Lung microvascular endothelial cell (primary cell): ENCODE data around the gene VOPP1. TPM values are rescaled to one million over a fixed set of nuclear protein-coding genes. Genes with fewer than 3 reads are reported as not detected.
"Not testable (repeated sequence)": the region's sequence is repeated elsewhere in the genome, so short reads cannot be mapped to it uniquely, and the experiment has no call there.

Experiments used
- DNase-seq, 2 donors: peaks; one replicate each; pipeline versions ENCODE4 v3.0.0 to v3.0.0-alpha.2; 2010; ENCODE audit warnings: low read depth in 2 of 2
- total RNA-seq: library from RNA; depleted of rRNA; stranded (reverse); fragments of >200 nt; gene quantifications from 2 replicates; pipeline ENCODE4 v1.2.1, GENCODE V29; 2014

The VOPP1 gene
- total RNA-seq, 1 donor from 2014 or later: 101 TPM

DNA sequence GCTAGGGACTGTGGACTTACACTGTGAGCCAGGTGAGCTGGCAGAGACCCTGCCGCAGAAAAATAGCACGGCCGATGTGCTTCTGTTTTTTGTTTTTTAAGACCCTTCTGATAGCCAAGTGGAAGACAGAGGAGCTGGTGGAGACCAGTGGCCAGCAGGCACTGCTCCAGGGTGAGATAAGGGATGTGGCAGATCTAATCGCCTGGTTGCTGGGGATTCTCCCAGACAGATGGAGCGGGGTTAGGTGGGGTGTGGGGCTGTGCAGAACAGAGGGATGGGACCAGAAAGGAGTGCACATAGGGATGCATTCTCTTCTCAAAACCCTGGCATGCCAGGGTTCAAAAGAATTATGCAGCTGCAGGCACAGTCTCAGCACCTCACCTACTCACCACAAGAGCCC is 82.2 kb downstream of the VOPP1 start:
- no peak for DNase-seq

DNA sequence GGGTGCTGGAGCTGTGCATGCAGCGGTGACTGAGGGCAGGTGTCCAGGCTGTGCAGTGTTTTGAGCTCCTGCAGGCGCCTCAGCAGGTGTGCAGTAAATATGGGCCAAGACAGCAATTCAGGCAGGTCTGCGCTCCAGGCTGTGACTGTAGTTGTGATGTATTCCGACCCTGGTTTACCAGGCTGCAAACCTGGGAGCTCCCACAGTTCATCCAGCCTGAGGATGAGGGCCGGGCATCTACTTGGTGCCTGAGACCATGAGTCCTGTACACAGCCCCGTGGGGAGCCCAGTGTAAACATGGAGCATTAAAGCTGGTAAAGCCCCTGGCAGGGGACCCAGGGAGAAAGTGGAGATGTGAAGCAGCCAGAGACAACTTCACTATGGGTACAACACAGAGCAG is 82.8 kb downstream of the VOPP1 start:
- no peak for DNase-seq

DNA sequence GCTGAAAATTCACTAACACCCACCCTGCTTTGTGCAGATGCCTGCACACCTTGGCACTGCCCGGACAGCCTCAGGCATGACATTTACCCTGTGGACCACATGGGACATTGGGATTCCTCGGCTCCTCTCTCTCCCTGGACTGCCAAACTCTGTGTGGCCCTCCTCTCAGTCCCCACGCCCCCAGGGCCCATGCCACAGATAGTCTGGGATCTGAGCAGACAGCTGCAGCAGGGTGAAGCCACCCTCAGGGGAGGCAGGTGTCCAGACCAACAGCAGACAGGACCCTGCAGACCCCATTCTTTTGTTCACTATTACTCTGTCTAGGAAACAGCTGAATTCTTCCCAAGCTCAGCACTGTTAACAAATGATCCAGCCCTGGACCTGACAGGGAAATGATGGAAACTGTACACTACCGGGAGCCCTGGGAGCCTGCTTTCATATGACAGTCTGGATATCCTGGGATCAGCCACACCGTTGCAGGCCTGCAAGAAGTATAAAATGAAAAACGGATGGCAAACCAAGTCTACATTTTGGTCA is 83.4 kb downstream of the VOPP1 start:
- DNase-seq: no peak

DNA sequence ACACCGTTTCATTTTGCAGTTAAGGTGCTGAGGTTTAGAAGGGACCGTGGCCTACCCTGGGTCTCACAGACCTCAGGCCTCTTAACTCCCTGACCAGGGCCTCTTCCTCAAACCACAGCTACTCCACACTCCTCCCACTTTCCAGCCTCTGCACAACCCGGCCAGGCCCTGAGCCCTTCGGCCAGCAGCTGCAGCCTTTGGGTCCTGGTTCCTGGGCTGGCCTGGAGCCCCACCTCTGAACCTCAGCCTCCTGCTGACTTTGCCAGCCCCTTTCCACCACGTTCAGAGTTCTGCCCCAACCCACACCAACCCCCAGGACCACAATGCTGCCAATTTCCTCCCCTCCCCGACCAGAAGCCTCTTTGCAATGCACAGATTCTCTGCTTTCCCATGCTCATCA is 84.1 kb downstream of the VOPP1 start:
- DNase-seq: no peak

DNA sequence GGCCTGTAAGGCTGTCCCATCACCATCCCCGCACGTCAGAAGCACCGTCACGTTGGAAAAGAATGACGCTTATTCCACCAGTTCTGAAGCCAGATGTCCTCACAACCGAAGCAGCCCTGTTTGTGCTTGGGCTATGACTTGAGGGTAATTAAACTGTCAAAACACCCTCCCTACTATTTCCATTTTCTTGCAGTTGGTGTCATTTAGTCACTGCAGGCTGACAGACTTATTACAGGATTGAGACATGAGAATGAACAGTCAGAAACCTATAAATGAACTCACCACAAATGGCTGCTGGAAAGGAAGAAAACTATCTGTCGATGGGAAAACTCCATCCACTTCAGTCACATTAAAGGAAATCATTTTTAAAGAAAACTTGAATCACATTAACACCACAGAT is 85.3 kb downstream of the VOPP1 start:
- no peak for DNase-seq

DNA sequence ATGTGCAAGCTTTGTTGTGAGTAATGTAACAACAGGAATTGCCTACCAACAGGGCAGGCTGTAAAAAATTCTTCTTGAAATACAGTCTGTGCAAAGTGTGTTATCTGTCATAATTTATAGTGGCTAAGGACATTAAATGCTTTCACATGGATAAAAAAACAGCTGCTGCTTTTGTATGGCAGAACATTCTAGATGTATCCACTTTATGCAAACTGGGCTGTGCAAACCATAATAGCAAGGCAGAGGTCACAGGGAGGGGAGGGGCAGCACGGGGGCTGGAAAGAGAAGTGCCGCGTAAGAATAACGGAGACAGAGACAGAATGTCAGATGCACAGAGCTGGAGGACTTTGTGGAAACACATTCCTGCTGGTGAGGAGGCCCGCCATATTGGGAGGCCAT is 86.1 kb downstream of the VOPP1 start:
- no peak for DNase-seq

DNA sequence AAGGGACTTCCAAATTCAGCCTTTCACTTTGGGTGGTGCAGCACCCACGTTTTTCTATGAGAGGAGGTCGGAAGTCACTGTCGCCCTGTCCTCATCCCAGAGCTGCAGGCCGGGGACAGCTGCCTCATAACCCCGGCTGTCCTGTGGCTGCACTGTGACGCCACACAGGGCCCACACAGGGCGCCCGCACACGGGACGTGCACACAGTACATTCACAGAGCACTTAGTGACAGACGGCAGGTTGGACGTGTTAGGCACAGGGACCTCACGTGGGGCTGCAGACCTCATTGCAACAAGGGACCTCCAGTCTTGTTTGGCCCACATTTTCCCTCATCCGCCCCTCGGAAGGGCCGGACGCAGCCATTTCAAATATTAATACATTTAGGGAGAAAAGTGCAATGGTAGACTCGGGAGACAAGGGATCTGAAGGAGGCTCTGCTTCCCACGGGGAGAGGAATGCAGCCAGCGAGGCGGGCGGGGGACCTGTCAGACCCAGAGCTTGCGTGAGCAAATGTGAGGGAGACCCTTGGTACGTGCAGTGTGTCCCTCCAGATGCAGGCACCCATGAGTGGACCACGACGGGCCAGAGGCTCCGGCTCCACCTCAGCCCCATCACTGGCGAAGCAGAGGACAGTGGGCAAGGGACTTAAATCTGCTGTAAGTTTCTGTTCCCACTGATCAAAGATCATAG is 86.7 kb downstream of the VOPP1 start:
- no peak for DNase-seq

DNA sequence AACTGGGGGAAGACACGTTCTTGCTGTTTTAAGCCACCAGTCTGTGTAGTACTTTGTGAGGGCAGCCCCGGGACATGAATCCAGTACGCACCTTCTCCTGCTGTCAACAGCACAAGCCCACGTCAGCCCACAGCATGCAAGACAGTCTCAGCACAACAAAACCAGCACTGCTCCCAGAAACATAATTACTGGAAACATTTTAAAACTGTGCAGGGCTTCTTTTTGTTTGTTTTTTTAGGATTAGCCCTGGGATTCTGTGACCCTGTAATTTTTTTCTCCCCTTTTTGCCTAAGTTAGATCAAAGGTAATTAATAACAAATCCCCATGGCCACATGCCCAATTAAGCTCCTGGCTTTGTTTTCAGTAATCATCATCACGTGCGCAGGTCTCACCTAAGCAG is 87.5 kb downstream of the VOPP1 start:
- no peak for DNase-seq

DNA sequence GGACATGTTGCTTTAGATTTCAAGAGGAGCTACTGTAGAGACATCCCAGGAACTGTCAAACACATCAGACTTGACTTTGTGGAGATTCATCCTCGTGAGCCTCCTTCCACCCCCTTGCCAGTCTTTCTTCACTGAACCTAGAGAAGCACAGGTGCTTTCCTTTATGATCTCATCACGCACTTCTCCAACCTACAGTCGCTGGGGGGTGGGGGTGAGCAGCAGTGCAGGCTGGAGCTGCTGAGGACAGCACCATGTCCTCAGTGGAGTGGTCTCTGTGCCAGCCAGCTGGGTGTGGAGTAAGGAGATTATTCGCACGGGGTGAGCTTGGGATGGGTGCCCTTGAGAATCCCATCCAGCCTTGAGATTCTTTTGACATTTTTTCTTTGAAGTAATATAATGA is 88.1 kb downstream of the VOPP1 start:
- DNase-seq: no peak

DNA sequence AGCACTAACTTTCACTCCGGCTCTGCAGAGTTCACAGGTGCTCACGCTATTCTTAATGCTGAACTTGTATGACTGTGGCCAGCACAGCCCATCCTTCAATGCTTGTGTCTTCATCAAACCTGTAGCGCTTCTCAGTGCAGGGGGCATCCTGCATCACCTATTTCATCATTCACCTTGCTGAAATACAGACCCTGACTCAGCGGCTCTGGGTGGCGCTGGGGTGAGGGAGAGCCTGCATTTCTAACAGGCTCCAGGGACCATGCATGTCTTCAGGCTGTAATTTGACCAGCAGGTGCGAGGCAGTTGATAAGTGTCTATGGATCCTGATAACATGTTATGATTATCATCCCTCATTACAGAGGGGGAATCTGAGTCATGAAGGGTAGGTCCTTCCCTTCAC is 89.3 kb downstream of the VOPP1 start:
- DNase-seq: no peak

DNA sequence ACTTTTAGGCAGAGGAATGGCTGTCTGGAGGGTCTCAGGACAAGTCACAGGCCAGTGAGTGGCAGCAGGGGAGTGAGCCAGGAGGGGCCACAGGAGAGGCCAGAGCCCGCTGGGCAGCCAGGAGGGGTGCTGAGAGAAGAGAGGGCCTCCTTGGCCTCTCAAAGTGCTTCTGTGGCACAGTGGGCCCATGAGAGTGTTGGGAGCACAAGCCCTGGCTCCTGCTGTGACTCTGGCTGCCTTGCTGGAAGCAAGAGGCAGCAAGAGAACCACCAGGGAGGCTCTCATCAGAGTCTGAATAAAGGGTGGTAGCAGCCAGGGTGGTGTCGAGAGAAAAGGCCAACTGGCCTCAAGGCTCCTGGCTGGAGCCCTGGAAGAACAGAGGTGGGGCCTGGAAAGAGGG is 91.1 kb downstream of the VOPP1 start:
- no peak for DNase-seq

DNA sequence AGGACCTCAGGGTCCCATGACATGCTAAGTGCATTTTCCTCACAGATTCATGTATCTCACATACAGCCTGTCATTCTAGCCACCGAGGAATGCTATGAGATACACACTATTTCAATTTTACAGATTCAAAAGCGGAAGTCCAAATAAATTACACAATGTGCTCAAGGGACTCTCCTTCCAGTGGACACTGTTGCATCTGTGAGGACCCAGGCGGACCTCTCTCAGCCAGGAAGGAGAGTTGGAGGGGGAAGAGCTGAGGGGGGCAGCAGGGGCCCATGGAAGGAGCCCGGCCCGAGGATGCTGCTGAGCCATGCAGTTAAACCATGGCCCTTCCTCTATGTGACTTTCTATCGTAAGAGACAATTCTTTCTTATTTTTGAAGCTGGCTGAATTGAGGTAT is 93.6 kb downstream of the VOPP1 start:
- no peak for DNase-seq

DNA sequence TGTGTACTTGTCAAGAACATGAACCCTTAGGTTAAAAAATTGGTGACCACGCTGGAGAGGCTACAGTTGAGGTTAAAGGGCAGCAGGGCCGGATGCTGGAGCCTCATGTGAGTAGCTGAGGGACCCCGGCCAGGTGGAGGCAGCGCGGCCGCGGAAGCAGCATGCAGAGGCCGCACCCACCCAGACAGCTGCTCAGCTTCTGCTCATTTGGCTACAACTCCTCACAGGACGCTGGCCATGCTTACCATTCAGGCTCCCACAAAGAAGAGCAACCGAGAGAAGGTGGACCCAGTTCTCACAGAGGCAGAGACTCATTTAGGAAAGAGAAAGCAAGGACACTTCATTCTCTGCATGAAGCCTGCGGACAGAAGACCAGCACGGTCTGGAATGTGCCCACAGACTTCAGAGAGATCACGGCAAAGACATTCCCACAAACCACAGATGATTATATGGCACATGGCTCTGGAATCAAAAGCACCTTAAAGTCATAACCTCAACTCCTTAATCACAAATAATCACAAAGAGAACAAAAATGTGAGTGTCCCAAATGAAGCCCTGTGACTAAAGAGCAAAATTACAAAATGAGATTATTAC is 94.4 kb downstream of the VOPP1 start:
- no peak for DNase-seq

DNA sequence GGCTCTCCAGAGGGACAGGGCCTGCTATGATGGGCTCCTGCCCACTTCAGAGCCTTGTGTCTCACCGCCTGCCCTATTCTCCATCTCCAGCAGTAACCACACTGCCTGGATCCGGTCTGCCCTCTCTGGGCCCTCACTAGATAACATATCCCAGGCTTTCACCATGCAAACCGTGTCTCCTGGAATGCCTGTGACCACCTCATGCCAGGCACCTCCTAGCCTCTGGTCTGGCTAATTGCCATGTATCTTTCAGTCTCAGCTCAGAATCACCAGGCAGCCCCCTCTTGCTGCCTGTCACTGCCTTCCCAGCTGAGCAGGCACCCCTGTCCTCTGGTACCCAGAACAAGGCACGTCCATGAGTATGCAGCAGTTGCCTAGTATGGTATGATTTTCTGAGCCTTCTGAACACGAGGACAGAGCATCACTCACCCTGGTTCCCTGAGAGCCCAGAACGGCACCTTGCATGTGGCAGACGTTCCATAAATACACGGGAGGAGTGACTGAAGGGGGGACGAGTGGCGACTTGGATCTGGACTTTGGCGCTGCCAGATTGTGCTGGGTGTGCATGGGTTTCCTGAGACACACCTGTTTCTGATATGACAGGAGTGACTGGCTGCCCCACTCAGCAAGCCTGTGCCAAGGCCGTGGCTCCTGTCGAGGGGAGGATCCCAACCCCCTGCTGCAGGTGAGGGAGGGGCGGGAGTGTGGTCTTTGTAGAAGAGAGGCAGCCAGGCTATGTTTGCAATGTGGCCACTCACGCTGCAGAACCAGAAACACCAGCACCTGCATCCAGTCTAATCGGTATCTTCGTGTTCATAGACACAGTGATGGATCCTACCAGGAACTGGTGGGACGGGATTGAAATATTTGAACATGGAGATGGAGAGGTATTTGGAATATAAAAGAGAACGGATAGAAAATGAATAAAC is 95.2 kb downstream of the VOPP1 start:
- DNase-seq: no peak

DNA sequence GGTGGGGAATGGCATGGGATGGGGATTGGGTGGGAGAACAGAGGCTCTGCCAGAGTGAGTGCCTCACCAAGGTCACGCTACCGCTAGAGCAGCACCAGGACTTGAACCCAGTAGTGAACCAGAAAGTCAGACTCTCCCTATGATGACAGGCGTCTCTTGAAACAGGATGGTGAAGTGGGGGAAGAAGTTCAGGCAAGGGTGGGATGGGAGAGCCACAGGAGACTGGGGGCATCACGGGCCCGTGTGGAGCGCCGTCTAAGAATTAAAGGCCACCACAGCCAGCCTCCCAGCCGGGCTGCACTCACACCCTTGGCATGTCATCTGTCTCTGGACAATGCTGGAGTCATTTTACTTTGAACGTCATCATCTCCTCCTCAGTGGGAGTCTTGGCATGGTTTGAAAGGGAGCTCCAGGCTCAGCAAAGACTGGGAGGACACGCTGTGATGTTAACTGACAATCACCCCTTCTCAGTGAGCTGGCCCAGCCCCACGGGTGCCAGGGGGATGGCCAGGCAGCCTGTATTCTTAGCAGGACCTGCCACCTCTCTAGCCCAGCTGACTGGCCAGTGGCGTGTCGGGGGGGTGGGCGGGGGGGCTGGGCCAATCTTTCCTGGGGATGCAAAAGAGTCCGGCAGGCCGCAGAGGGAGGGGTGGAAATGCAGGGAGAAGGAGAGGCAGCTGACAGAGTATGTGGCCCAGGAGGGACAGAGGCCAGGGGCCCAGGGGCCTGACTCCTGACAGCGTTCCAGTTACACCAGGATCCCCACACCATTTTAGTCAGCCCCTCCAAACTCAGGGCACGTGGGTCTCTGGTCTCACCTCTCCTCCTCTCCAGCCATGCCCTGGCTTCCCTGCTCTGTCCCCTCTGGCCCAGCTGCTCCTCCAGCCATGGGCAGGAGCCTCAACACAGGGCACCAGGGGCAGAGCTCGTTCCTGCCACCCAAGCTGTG is 96.2 kb downstream of the VOPP1 start:
- DNase-seq: no peak

DNA sequence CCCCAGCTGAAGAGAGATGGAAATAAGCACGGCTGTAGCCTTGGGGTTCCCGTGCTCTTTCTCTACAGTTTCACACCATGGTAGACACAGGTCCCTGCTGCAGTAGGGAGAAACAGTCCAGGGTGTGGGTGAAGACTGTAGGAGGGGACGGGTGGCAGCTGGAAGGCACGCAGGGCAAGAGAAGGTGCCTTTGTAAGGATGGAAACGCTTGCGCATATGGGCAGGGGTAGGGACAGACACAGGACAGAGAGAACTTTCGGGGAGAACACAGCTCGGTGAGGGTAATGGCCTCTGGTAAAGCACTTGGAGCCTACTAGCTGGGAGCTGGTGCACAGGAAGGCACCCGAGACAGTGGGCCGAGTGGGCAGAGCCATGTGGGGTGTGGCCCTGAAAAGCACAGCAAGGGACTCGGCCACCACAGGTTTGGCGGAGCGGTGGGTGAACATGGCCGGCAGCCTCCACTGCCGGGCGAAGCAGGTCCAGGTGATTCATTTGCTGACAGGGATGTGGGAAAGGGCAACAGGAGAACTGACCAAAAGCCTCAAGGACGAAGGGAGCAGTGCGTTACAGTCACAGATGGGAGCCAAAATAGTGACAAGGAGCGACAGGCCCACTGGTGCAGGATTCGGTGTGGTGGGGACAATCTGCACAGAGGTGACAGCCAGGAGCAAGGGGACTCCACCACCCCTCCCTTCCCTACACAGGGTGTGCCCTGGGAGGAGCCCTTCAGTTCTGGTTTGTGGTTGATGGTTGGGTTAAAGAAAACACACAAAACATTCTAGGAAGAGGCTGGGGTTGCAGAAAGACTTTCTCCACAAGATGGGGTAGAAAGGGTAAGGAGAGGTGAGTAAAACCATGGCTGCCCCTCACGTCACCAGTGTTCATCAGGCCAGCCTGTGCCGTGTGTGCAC is 97.1 kb downstream of the VOPP1 start:
- DNase-seq: no peak

DNA sequence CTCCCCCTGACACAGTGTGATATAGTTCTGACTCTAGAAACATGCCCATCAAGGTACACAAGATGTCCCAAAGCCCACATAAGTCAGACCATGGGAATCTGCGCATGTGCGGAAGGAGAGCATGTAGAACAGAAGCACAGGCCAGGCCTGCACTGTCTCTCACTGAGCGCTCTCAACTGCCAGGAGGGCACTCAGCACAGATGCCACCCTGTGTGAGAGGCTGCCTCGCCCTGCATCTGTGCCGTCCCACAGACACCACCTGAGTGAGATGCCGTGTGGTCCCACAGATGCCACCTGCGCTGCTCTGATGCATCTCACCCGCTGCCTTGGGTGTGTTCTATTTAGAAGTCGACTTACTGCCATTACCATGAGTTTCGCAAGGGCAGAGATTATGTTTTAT is 98.4 kb downstream of the VOPP1 start:
- DNase-seq: no peak

DNA sequence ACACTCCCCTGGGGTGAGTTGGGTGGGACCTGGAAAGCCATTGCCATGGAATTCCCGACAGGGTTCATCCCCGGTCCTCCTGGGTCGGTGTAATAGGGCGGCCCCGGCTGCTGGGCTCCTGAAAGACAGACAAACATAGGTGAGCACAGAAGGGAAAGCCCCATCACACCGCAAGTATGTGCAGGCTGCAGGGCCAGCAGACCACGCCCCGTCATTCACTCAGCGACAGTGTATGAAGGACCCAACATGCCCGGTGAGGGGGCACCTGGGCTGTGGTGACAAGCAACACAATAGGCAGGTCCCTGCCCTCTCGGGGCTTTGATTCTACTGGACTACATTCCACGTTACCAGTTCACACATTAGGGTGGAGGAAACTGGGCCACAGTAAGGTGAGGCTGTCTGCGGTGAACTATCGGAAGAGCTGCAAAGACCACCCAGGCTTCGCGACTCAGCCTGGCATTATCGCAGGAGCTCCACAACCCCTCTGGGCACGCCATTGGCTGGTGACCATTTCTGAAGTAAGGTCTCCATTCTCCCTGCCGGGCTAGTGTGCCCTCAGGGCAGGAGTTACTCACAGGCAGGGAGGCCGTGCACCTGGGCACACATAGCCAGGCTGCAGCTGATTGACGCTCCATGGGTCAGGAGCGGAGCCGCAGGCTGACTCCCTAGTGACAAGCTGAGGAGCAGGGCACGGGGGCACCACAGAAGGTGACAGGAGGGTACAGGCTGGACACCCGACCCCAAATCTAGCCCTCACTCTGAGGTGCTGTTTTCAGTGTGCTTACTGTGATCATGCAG is 99.2 kb downstream of the VOPP1 start:
- no peak for DNase-seq

DNA sequence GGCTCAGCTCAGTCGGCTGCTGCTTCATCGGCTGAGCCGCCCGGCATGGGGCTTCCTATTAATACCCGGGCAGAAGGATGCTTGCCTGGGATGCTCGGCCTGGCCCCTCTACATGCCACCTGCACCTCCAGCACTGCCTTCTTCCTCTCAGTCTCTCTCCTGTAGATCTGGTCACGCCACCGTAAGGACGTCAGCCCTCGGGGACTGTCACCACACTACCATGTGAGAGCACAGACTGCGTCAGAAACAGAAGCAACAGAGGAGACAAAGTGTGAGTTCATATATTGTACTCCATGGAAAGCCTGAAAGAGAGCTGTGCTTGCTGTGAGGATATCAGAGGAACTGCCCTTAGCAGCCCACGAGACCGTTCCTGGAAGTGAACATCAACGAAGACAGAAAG is 99.9 kb downstream of the VOPP1 start:
- not testable (repeated sequence) for DNase-seq
